LNCAP (cell line): ENCODE data around the gene RRAD.

ENCODE experiments used
- TF ChIP-seq, protein P1 (sequence below): fragments of 450-650 bp; IDR thresholded peaks from 2 replicates; pipeline ENCODE4 v1.5.1; 2017; ENCODE audit warnings: mild to moderate bottlenecking

Gene RRAD

DNA sequence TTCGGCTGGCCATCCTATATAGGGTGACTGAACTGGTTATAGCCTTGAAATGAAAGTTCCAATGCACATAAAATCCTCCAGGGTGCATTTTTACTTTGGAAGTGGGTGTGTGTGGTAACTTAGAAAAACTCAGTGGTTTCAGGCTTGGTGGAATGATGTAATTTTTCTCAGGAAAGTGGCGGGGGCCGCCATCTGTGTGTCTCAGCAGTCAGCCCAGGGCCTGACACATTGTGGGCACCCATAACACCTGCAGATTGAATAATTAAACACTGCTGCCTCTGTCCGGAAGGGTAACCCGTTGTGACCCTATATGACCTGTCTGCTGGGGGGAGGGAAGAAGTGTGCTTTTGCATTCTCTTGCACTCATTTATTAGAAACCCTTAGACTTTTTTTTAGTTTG, 47.3 kb downstream of the RRAD start:
- TF ChIP-seq, protein P1, sequence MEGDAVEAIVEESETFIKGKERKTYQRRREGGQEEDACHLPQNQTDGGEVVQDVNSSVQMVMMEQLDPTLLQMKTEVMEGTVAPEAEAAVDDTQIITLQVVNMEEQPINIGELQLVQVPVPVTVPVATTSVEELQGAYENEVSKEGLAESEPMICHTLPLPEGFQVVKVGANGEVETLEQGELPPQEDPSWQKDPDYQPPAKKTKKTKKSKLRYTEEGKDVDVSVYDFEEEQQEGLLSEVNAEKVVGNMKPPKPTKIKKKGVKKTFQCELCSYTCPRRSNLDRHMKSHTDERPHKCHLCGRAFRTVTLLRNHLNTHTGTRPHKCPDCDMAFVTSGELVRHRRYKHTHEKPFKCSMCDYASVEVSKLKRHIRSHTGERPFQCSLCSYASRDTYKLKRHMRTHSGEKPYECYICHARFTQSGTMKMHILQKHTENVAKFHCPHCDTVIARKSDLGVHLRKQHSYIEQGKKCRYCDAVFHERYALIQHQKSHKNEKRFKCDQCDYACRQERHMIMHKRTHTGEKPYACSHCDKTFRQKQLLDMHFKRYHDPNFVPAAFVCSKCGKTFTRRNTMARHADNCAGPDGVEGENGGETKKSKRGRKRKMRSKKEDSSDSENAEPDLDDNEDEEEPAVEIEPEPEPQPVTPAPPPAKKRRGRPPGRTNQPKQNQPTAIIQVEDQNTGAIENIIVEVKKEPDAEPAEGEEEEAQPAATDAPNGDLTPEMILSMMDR: no peak

DNA sequence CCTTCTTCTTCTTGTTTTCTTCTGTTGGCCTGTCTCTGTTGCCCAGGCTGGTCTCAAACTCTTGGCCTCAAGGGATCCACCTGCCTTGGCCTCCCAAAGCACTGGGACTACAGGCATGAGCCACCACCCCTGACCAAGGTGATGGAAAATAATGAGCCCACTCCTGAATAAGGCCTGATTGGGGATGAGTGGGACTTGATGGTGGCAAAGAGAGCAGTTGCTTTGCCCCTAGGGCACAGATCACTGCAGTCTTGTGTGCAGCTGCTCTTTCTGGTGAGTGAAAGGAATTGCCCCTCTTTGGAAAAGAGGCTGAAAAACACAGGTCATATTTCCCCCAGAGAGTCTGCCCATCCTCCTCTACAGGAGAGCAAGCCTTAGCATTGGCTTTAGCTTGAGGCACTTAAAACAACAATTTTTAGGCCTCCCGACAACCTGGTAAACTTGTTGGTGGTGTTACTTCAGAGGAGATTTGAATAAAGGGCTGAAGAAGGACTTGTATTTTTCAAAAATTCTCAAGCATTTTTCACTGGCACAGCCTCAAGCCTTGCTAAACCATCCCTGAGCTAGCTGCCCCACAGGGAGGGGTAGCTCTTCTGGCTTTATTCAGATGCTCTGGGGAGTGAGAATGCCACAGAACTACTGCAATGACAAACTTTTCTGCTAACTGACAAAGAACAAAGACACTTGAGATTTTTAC, 51.1 kb downstream of the RRAD start:
- TF ChIP-seq, protein P1: no peak

DNA sequence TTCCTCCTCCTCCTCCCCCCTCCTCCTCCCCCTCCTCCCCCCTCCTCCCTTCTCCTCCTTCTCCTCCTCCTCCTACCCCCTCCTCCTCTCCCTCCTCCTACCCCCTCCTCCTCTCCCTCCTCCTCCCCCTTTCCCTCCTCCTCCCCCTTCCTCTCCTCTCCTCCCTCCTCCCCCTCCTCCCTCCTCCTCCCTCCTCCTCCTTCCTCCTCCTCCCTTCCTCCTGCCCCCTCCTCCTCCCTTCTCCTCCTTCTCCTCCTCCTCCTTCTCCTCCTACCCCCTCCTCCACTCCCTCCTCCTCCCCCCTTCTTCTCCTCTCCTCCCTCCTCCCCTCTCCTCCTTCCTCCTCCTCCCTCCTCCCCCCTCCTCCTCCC, 51.7 kb downstream of the RRAD start:
- TF ChIP-seq, protein P1: no peak

DNA sequence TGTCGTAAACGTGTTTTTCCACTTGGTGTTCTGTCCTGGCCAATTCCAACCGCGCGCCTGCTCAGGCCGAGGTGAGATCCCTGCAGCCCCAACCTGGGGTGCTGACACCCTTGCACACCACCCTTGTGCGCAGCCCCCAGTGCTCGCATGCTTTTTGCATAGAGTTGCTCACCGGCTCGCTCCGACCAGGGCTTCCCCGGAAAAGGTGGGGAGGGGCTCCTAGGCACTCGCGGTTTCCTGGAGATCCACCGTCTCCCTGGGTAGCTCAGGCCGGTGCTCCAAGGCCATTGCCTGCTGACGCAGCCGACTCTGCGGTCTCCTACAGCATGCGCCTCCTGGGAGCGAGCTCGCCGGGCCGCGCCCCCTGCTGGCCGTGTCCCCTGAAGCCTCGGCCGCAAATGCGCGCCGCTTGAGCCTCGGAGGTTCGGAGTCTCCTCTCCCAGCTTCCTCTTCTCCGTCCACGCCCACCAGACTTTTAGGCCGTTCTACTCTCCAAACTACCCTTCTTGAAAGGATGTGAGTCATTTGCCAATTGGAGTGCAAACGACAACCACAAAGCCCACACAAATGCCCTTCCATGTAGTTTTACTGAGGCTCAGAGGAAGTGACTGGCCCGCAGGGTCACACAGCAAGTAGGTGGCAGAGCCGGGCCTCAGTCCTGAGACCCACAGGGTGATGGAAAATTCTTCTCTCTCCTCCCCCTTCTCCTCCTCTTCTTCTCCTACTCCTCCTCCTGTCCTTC, 52.2 kb downstream of the RRAD start:
- TF ChIP-seq, protein P1: peak; percentile 97

DNA sequence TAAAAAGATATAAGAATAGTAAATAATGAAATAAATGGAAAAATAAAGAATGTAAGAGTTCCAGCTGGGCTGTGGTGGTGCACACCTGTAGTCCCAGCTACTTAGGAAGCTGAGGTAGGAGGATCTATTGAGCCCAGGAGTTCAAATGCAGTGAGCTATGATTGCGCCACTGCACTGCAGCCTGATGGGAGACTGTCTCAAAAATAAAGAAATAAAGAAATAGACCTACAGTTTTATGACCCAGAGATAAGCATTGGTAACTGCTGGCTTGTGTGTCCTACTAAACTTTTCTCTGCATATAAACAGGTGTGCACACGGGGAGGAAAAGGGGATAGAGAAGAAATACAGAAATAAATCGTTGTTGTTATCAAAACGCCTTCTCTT, 52.8 kb downstream of the RRAD start:
- TF ChIP-seq, protein P1: no peak

DNA sequence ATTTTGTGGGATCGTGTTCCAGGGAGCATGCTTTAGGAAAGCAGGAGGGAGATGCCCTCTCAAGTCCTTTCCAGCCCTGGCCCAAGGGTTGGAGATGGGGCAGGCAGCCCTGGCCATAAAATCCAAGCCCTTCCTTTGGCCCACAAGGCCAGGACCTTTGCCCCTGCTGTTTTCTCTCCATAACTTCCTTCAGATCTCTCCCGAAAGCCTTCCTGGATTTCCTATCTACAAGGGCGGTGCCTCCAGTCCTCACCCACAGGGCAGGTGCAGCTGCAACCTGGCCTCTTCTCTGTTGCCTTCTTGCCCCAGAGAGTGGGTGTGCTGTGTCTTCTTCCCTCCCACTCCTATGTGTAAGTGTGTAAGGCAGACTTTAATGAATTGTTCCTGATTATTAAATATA, 53.5 kb downstream of the RRAD start:
- TF ChIP-seq, protein P1: no peak
